Epithelial cell of proximal tubule (primary cell): ENCODE data around the gene LINGO3. TPM values are rescaled to one million over a fixed set of nuclear protein-coding genes. Genes with fewer than 3 reads are reported as not detected.

Source experiments
- DNase-seq: peaks from one replicate; pipeline ENCODE4 v3.0.0-alpha.2; 2011; ENCODE audit warnings: low read depth
- H3K4me3 ChIP-seq: 2 replicates; pipeline ENCODE4 v1.5.1; 2011; ENCODE audit warnings: low read depth, mild to moderate bottlenecking, low read length
- CTCF ChIP-seq: conservative IDR thresholded peaks from 2 replicates; pipeline ENCODE4 v1.5.1; 2012; ENCODE audit warnings: low read depth, mild to moderate bottlenecking, low read length
- total RNA-seq: library from RNA; depleted of rRNA; stranded (reverse); fragments of >200 nt; gene quantifications from 2 replicates; pipeline ENCODE4 v1.2.3, GENCODE V29; 2015

Gene LINGO3
- total RNA-seq, 1 donor from 2014 or later, result not detected

GRCh38 chr19:2330255-2330631 is 22.3 kb upstream of the LINGO3 start:
- DNase-seq, result no peak
- H3K4me3 ChIP-seq, result no peak overlapping the region
- TF ChIP-seq CTCF, result no peak

GRCh38 chr19:2329501-2329916 is 21.6 kb upstream of the LINGO3 start:
- no peak for TF ChIP-seq CTCF
- no peak for DNase-seq
- peak overlapping the region; percentile 98 for H3K4me3 ChIP-seq

- DNase-seq, result no peak
- no peak for TF ChIP-seq CTCF
- H3K4me3 ChIP-seq, result peak overlapping the region; percentile 98
These were observed 21.2 kb upstream of the LINGO3 start for GRCh38 chr19:2329149-2329478.

- H3K4me3 ChIP-seq, result peak within 1 kb of the TSS; percentile 98
- TF ChIP-seq CTCF, result no peak
- no peak for DNase-seq
These were observed 20.6 kb upstream of the LINGO3 start, which contains the start of the genes LSM7 and SPPL2B for GRCh38 chr19:2328401-2329148. LSM7 (minus strand) TSS chr19:2328586; CDS start chr19:2328566, 20 bp downstream. SPPL2B (plus strand) TSS chr19:2328684; CDS start chr19:2328710, 26 bp downstream.

GRCh38 chr19:2327773-2328400 is 19.9 kb upstream of the LINGO3 start:
- TF ChIP-seq CTCF, result no peak

GRCh38 chr19:2326699-2327360 is 18.9 kb upstream of the LINGO3 start:
- H3K4me3 ChIP-seq, result no peak overlapping the region
- TF ChIP-seq CTCF, result no peak

More at GRCh38 chr19:2327773-2328400, 19.9 kb upstream of the LINGO3 start:
- H3K4me3 ChIP-seq, result peak overlapping the region; percentile 98
- DNase-seq, result peak; percentile 36

More at GRCh38 chr19:2326699-2327360, 18.9 kb upstream of the LINGO3 start:
- no peak for DNase-seq
